ENCODE measurements around the gene TMEM19. TPM values are rescaled to one million over a fixed set of nuclear protein-coding genes. Genes with fewer than 3 reads are reported as not detected.
A peak's percentile ranks its signal among the peaks of the same experiment; 100 is the strongest.
"Not testable (repeated sequence)": the region's sequence is repeated elsewhere in the genome, so short reads cannot be mapped to it uniquely, and the experiment has no call there.

Gene TMEM19
- total RNA-seq, 1 experiment from 2014 or later: 39.5 TPM

- TF ChIP-seq CTCF (conservative IDR thresholded peaks at IDR 0.05) (no peak), EZH2 (IDR thresholded peaks at IDR 0.05; ENCODE audit: low read depth) (no peak)
- Histone ChIP-seq H3K79me2 (ENCODE audit: low read depth) (peaks cover 17% of the 10 kb centered on the region), H3K9me2 (ENCODE audit: insufficient read depth) (no peaks in the 10 kb centered on the region), H3K27me3 (ENCODE audit: insufficient read depth, low read depth) (no peaks in the 10 kb centered on the region), H2AFZ (no peak overlapping the region), H3F3A (ENCODE audit: insufficient read depth, low read depth) (peaks cover 5% of the 10 kb centered on the region), H3K27ac (no peak overlapping the region), H3K4me1 (replicated peaks; ENCODE audit: insufficient read depth) (peaks cover 13% of the 10 kb centered on the region), H3K36me3 (ENCODE audit: low read depth) (no peaks in the 10 kb centered on the region), H4K20me1 (ENCODE audit: insufficient read depth) (no peaks in the 10 kb centered on the region), H3K4me2 (peak overlapping the region; percentile 91; the same call in 1 of the 2 replicates), H3K9me3 (ENCODE audit: insufficient read depth, low read depth) (no peaks in the 10 kb centered on the region), H3K4me3 (no peak overlapping the region)
- ChIA-PET POLR2A (ENCODE audit: unreplicated experiment) (no interaction called here), CTCF (no interaction called here)
- no peak for DNase-seq
- intact Hi-C loops (cut with micrococcal nuclease; ENCODE audit: unreplicated experiment): no loop called here
- no TSS peak for BruUV-seq (replicated peaks)
Observed at GRCh38 chr12:71688961-71689570, 3.2 kb downstream of the TMEM19 start.

GRCh38 chr12:71691504-71692129 lies 5.7 kb downstream of the TMEM19 start:
- H4K20me1 ChIP-seq (ENCODE audit: insufficient read depth): no peaks in the 10 kb centered on the region
- 0 out of 2 replicates have a peak, but pooled peaks cover 3% of the 10 kb centered on the region for H3K36me3 ChIP-seq (ENCODE audit: low read depth)
- H3F3A ChIP-seq (ENCODE audit: insufficient read depth, low read depth): peaks cover 2% of the 10 kb centered on the region
- no peak overlapping the region for H2AFZ ChIP-seq
- no peak for TF ChIP-seq EZH2 (IDR thresholded peaks at IDR 0.05; ENCODE audit: low read depth)
- no peak for TF ChIP-seq CTCF (conservative IDR thresholded peaks at IDR 0.05)
- BruUV-seq (replicated peaks): no TSS peak
- CTCF ChIA-PET: no interaction called here
- POLR2A ChIA-PET (ENCODE audit: unreplicated experiment): interaction anchor here (0.7 kb wide), 1 partner anchor 1462 kb away, joined by 22 read pairs; no protein-coding TSS in a partner anchor
- H3K4me2 ChIP-seq: no peak overlapping the region
- peaks cover 17% of the 10 kb centered on the region for H3K79me2 ChIP-seq (ENCODE audit: low read depth)
- peaks cover 13% of the 10 kb centered on the region for H3K4me1 ChIP-seq (replicated peaks; ENCODE audit: insufficient read depth)
- H3K9me3 ChIP-seq (ENCODE audit: insufficient read depth, low read depth): no peaks in the 10 kb centered on the region
- no peaks in the 10 kb centered on the region for H3K9me2 ChIP-seq (ENCODE audit: insufficient read depth)
- no peaks in the 10 kb centered on the region for H3K27me3 ChIP-seq (ENCODE audit: insufficient read depth, low read depth)
- no peak overlapping the region for H3K27ac ChIP-seq
- H3K4me3 ChIP-seq: no peak overlapping the region
- no peak for DNase-seq
- intact Hi-C loops (cut with micrococcal nuclease; ENCODE audit: unreplicated experiment): no loop called here

- Histone ChIP-seq H2AFZ (no peak overlapping the region), H3K36me3 (ENCODE audit: low read depth) (peaks cover 3% of the 10 kb centered on the region; the same call in 1 of the 2 replicates), H3K9me3 (ENCODE audit: insufficient read depth, low read depth) (no peaks in the 10 kb centered on the region), H3F3A (ENCODE audit: insufficient read depth, low read depth) (no peaks in the 10 kb centered on the region), H3K4me3 (no peak overlapping the region), H3K9me2 (ENCODE audit: insufficient read depth) (no peaks in the 10 kb centered on the region), H3K4me2 (no peak overlapping the region), H3K4me1 (replicated peaks; ENCODE audit: insufficient read depth) (peaks cover under 1% of the 10 kb centered on the region), H3K27ac (no peak overlapping the region), H4K20me1 (ENCODE audit: insufficient read depth) (no peaks in the 10 kb centered on the region), H3K27me3 (ENCODE audit: insufficient read depth, low read depth) (no peaks in the 10 kb centered on the region), H3K79me2 (ENCODE audit: low read depth) (peaks cover 4% of the 10 kb centered on the region; the same call in 1 of the 2 replicates)
- CTCF ChIA-PET: no interaction called here
- POLR2A ChIA-PET (ENCODE audit: unreplicated experiment): no interaction called here
- DNase-seq: no peak
- no peak for TF ChIP-seq EZH2 (IDR thresholded peaks at IDR 0.05; ENCODE audit: low read depth)
- TF ChIP-seq CTCF (conservative IDR thresholded peaks at IDR 0.05): no peak
- no TSS peak for BruUV-seq (replicated peaks)
- intact Hi-C loops (cut with micrococcal nuclease; ENCODE audit: unreplicated experiment): no loop called here
Observed at GRCh38 chr12:71693126-71693525, 7.2 kb downstream of the TMEM19 start.

GRCh38 chr12:71693651-71694050 lies 7.8 kb downstream of the TMEM19 start:
- BruUV-seq (replicated peaks); H3K79me2 ChIP-seq (ENCODE audit: low read depth); intact Hi-C loops (cut with micrococcal nuclease; ENCODE audit: unreplicated experiment); POLR2A ChIA-PET (ENCODE audit: unreplicated experiment); H3K9me3 ChIP-seq (ENCODE audit: insufficient read depth, low read depth); H3K4me2 ChIP-seq; DNase-seq; H3F3A ChIP-seq (ENCODE audit: insufficient read depth, low read depth); H3K4me3 ChIP-seq; CTCF ChIA-PET; H4K20me1 ChIP-seq (ENCODE audit: insufficient read depth); H2AFZ ChIP-seq; H3K27ac ChIP-seq; H3K9me2 ChIP-seq (ENCODE audit: insufficient read depth); H3K4me1 ChIP-seq (replicated peaks; ENCODE audit: insufficient read depth); H3K27me3 ChIP-seq (ENCODE audit: insufficient read depth, low read depth); H3K36me3 ChIP-seq (ENCODE audit: low read depth): not testable (repeated sequence)
